IMR-90 (cell line): ENCODE results near the gene NAA38. TPM values are rescaled to one million over a fixed set of nuclear protein-coding genes. Genes with fewer than 3 reads are reported as not detected.

Experiments
- CHD1 ChIP-seq: IDR thresholded peaks from 2 replicates; pipeline ENCODE4 v1.6.1; 2012; ENCODE audit warnings: low read depth, low read length, improper control_type of control experiment
- RCOR1 ChIP-seq: IDR thresholded peaks from 2 replicates; pipeline ENCODE4 v1.6.1; 2012; ENCODE audit warnings: mild to moderate bottlenecking, low read length, improper control_type of control experiment; ENCODE audit not compliant: insufficient replicate concordance
- SMC3 ChIP-seq: fragments of 150-350 bp; IDR thresholded peaks from 2 replicates; pipeline ENCODE4 v1.6.1; 2016; ENCODE audit warnings: low read depth, mild to moderate bottlenecking, antibody characterized with exemption, low read length, moderate library complexity
- polyA plus RNA-seq, 3 experiments: library from polyadenylated mRNA; depleted of rRNA; stranded (reverse); fragments of >200 nt; gene quantifications; 2 replicates each; pipeline ENCODE4 v1.2.3, GENCODE V29; 2012; ENCODE audit warnings: low replicate concordance in 1 of 3
- total RNA-seq: library from RNA; depleted of rRNA; stranded (reverse); fragments of >200 nt; gene quantifications from 2 replicates; pipeline ENCODE4 v1.2.3, GENCODE V29; 2012

The NAA38 gene
- total and polyA plus RNA-seq, 2 of the 4 experiments (the other 2 are of a cell fraction), result 40.7 to 76.8 TPM

- TF ChIP-seq SMC3, result peak; percentile 17; the same call in 1 of the 2 replicates
- TF ChIP-seq RCOR1, result peak; percentile 53
- TF ChIP-seq CHD1, result no peak; the same call in 1 of the 2 replicates
Observed at GRCh38 chr17:7836596-7837407, 20.6 kb downstream of the NAA38 start (continued).
